Astrocyte of the spinal cord (primary cell): ENCODE measurements around the gene BLM.

ENCODE experiments used
- DNase-seq: peaks from one replicate; pipeline ENCODE4 v3.0.0; 2011; ENCODE audit warnings: low read depth, low spot score
- H3K4me3 ChIP-seq: 2 replicates; pipeline ENCODE4 v1.5.1; 2011; ENCODE audit warnings: low read depth, mild to moderate bottlenecking, low read length, moderate library complexity
- CTCF ChIP-seq: IDR thresholded peaks from 2 replicates; pipeline ENCODE4 v1.5.1; 2012; ENCODE audit warnings: low read depth, mild to moderate bottlenecking, low read length, inconsistent platforms
- in situ Hi-C: cut with HindIII; loops from 2 replicates; pipeline ENCODE4 v1.10.0; 2017; ENCODE audit warnings: low sequenced_read_pairs

Gene BLM

DNA sequence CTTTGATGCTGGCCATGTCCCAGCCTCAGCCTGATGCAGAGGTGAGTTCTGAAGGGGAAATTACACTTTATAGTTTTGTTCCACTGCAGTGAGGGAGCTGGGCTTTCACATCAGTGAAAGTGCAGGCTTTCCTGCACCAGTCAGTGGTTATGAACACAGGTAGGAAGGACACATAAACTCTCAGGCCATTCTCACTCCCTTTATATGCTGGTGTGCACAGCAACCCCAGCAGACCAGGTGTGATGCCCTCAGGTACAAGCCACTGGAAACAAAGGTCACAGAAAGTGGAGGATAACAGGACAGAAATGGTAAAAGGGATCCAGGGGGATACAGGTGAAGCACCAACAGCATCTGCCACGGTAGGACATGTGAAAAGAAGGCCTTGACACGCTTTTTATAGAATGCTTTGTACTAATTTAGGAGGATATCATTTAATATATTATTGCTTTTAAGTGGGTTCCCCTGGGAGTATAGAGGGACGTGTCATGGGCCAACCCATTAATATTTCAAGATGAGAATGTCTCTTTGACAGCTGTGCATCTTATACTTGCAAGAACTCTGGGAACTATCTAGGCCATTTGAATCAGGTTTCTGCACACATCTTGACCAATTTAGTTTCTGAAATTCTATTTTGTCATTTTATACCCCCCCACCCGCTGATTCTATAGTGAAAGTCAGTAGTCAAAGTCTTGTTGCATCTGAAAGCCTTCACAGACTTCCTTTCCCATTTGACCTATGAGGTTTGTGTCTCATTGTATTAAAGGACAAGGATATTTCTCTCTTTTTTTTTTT, 25.0 kb upstream of the BLM start:
- in situ Hi-C loops = no loop called here
- H3K4me3 ChIP-seq = no peak overlapping the region
- no peak for TF ChIP-seq CTCF
- DNase-seq = no peak

- in situ Hi-C loops = no loop called here
- DNase-seq = no peak
- TF ChIP-seq CTCF = no peak
- no peak overlapping the region for H3K4me3 ChIP-seq
Measured at GRCh38 chr15:90694987-90695386, 22.2 kb upstream of the BLM start.

DNA sequence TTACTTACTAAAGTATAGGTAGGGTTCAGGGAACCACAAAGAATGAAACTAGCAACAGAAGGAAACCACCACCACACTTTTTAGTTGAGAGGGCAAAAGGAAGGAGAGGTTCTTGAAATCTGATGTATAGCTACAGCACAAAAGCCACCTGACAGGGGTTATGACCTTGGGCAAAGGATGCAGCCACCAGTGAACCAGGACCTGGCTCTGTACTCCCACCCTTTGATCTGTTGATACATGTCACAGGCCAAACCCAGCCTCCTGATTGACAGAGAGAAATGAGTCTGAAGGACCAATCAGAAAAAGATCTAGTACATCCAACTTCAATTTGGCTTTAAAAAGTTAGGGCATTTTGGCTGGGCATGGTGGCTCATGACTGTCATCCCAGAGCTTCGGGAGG, 20.0 kb upstream of the BLM start:
- in situ Hi-C loops = no loop called here
- H3K4me3 ChIP-seq = no peak overlapping the region
- no peak for DNase-seq
- TF ChIP-seq CTCF = no peak

DNA sequence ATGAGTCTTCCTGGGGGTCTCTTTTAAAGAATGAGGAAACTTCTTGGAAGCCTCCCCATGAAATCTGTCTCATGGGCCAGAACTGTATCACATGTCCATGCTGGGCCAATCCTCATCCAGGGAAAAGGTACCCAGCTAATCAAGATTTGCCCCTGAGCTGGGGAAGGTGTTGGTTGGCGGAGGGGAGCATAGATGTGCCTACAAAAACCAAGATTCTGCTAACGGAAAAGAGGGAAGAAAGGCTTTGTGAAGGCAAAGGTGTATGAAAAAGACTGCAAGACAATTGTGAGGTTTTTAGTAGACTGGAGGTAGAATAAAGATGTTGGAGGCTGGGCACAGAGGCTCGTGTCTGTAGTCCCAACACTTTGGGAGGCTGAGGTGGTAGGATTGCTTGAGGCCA, 18.5 kb upstream of the BLM start:
- in situ Hi-C loops = no loop called here
- no peak overlapping the region for H3K4me3 ChIP-seq
- no peak for TF ChIP-seq CTCF

DNA sequence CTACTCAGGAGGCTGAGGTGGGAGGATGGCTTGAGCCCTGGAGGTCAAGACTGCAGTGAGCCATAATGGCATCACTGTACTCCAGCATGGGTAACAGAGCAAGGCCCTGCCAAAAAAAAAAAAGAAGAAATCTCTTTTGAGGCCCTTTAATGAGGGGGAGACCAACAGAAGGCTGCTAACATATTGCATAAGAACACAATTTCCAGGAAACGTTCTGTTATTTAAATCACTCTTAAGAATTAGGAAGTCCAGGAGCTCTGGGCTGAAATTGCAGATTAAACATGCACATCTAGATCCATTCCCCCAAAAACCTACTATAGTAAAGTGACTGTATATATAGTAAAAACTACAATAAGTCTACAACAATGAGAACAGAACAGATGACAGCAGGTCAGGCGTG, 16.1 kb upstream of the BLM start:
- in situ Hi-C loops = no loop called here
- no peak for DNase-seq
- no peak overlapping the region for H3K4me3 ChIP-seq
- TF ChIP-seq CTCF = no peak

More for the DNA sequence above, 18.5 kb upstream of the BLM start:
- DNase-seq = no peak

- no peak overlapping the region for H3K4me3 ChIP-seq
- DNase-seq = no peak
- TF ChIP-seq CTCF = no peak
- in situ Hi-C loops = no loop called here
Measured at GRCh38 chr15:90701880-90702630, 15.1 kb upstream of the BLM start.
